Fibroblast of lung (primary cell): ENCODE data around the gene STAP2. TPM values are rescaled to one million over a fixed set of nuclear protein-coding genes. Genes with fewer than 3 reads are reported as not detected.

ENCODE experiments used
- DNase-seq, 2 donors: peaks; one replicate each; pipeline versions ENCODE4 v3.0.0 to v3.0.0-alpha.2; 2010; ENCODE audit warnings: low read depth in 2 of 2
- H2AFZ ChIP-seq: 2 replicates; pipeline ENCODE4 v1.5.1; 2012; ENCODE audit warnings: low read length, control low read depth, inconsistent platforms
- H3K27ac ChIP-seq: 2 replicates; pipeline ENCODE4 v1.5.1; 2011; ENCODE audit warnings: low read length, control low read depth; ENCODE audit not compliant: insufficient read depth
- H3K27me3 ChIP-seq: 2 replicates; pipeline ENCODE4 v1.5.1; 2011; ENCODE audit warnings: mild to moderate bottlenecking, low read length; ENCODE audit not compliant: control insufficient read depth, insufficient read depth
- H3K36me3 ChIP-seq: 2 replicates; pipeline ENCODE4 v1.5.1; 2011; ENCODE audit warnings: low read length; ENCODE audit not compliant: control insufficient read depth, insufficient read depth
- H3K4me1 ChIP-seq: 2 replicates; pipeline ENCODE4 v1.5.1; 2011; ENCODE audit warnings: low read length; ENCODE audit not compliant: control insufficient read depth, insufficient read depth; ENCODE audit errors: extremely low read depth
- H3K4me2 ChIP-seq: 2 replicates; pipeline ENCODE4 v1.5.1; 2011; ENCODE audit warnings: low read length, control low read depth; ENCODE audit not compliant: insufficient read depth; ENCODE audit errors: extremely low read depth
- H3K4me3 ChIP-seq, 4 experiments: fragments of 200-600 bp in 1 of 4; sonication (generic) in 1 of 4; replicated peaks in 1 of 4; 2 replicates each; pipeline ENCODE4 v1.5.1; 2011 to 2016; ENCODE audit warnings: low read length in 4 of 4, low read depth in 3 of 4, mild to moderate bottlenecking in 3 of 4, control low read depth in 2 of 4, inconsistent platforms in 1 of 4, mixed read lengths in 1 of 4; ENCODE audit not compliant: insufficient read depth in 1 of 4; ENCODE audit errors: control extremely low read depth in 1 of 4
- H3K79me2 ChIP-seq: 2 replicates; pipeline ENCODE4 v1.5.1; 2012; ENCODE audit warnings: mild to moderate bottlenecking, low read length, inconsistent platforms; ENCODE audit not compliant: control insufficient read depth, insufficient read depth
- H3K9ac ChIP-seq: 2 replicates; pipeline ENCODE4 v1.5.1; 2011; ENCODE audit warnings: mild to moderate bottlenecking, low read length, control low read depth; ENCODE audit not compliant: insufficient read depth
- H3K9me3 ChIP-seq: 2 replicates; pipeline ENCODE4 v1.5.1; 2012; ENCODE audit warnings: low read depth, low read length; ENCODE audit not compliant: control insufficient read depth, insufficient read depth
- H4K20me1 ChIP-seq: 2 replicates; pipeline ENCODE4 v1.5.1; 2011; ENCODE audit warnings: low read length; ENCODE audit not compliant: control insufficient read depth, insufficient read depth; ENCODE audit errors: extremely low read depth
- EZH2 ChIP-seq: IDR thresholded peaks from 2 replicates; pipeline ENCODE4 v1.5.1; 2012; ENCODE audit warnings: low read length, control low read depth, mild to moderate bottlenecking; ENCODE audit errors: missing control alignments
- polyA plus RNA-seq, 2 donors: library from polyadenylated mRNA; depleted of rRNA in 1 of 2; stranded (reverse) in 1 of 2; unstranded in 1 of 2; fragments of >200 nt; gene quantifications; 2 replicates each; pipeline ENCODE4 v1.2.1, GENCODE V29; 2011 to 2012; ENCODE audit warnings: missing spikeins in 1 of 2
- total RNA-seq: library from RNA; depleted of rRNA; stranded (reverse); fragments of >200 nt; gene quantifications from 2 replicates; pipeline ENCODE4 v1.2.1, GENCODE V29; 2014
- TF ChIP-seq, protein P1 (sequence below), 2 donors: IDR thresholded peaks in 1 of 2; conservative IDR thresholded peaks in 1 of 2; 1 replicate in 1 of 2; 2 replicates in 1 of 2; pipeline ENCODE4 v1.5.1; 2011 to 2012; ENCODE audit warnings: low read length in 2 of 2, control low read depth in 1 of 2, inconsistent platforms in 1 of 2, low read depth in 1 of 2, mild to moderate bottlenecking in 1 of 2

STAP2 gene
- total and polyA plus RNA-seq, 2 donors (not counting 1 experiment from before 2014, with no cell fraction given) = 1.7 to 4.8 TPM

DNA sequence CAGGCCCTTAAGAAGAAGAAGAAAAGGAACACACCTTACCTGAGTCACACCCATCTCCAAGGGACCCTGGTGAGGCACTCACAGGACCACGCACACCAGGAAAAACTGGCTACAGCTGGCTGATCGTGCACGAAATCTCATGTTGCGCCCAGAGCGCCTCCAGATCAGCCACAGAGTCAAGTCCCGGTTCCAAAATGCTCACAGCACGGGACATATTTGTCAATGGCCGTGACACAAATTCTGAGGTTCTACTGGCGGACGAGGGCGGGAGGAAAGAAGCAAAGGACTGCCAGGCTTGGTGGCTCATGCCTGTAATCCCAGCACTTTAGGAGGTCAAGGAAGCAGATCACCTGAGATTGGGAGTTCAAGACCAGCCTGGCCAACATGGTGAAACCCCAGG lies 40.3 kb upstream of the STAP2 start:
- Histone ChIP-seq H4K20me1 (no peaks in the 10 kb centered on the region), H3K79me2 (peaks cover 74% of the 10 kb centered on the region), H3K4me1 (peaks cover 31% of the 10 kb centered on the region), H3K9me3 (no peaks in the 10 kb centered on the region), H3K27ac (no peak overlapping the region), H2AFZ (no peak overlapping the region), H3K27me3 (no peaks in the 10 kb centered on the region), H3K4me3 (no peak overlapping the region), H3K4me2 (no peak overlapping the region), H3K9ac (no peak overlapping the region), H3K36me3 (peaks cover 1% of the 10 kb centered on the region)
- no peak for DNase-seq
- TF ChIP-seq EZH2 = no peak
- TF ChIP-seq, protein P1, sequence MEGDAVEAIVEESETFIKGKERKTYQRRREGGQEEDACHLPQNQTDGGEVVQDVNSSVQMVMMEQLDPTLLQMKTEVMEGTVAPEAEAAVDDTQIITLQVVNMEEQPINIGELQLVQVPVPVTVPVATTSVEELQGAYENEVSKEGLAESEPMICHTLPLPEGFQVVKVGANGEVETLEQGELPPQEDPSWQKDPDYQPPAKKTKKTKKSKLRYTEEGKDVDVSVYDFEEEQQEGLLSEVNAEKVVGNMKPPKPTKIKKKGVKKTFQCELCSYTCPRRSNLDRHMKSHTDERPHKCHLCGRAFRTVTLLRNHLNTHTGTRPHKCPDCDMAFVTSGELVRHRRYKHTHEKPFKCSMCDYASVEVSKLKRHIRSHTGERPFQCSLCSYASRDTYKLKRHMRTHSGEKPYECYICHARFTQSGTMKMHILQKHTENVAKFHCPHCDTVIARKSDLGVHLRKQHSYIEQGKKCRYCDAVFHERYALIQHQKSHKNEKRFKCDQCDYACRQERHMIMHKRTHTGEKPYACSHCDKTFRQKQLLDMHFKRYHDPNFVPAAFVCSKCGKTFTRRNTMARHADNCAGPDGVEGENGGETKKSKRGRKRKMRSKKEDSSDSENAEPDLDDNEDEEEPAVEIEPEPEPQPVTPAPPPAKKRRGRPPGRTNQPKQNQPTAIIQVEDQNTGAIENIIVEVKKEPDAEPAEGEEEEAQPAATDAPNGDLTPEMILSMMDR (conservative IDR thresholded peaks at IDR 0.05 in 1 of 2, IDR thresholded peaks at IDR 0.05 in 1 of 2; ENCODE audit: low read depth in 1 of 2, low read length in 2 of 2) = no peak

DNA sequence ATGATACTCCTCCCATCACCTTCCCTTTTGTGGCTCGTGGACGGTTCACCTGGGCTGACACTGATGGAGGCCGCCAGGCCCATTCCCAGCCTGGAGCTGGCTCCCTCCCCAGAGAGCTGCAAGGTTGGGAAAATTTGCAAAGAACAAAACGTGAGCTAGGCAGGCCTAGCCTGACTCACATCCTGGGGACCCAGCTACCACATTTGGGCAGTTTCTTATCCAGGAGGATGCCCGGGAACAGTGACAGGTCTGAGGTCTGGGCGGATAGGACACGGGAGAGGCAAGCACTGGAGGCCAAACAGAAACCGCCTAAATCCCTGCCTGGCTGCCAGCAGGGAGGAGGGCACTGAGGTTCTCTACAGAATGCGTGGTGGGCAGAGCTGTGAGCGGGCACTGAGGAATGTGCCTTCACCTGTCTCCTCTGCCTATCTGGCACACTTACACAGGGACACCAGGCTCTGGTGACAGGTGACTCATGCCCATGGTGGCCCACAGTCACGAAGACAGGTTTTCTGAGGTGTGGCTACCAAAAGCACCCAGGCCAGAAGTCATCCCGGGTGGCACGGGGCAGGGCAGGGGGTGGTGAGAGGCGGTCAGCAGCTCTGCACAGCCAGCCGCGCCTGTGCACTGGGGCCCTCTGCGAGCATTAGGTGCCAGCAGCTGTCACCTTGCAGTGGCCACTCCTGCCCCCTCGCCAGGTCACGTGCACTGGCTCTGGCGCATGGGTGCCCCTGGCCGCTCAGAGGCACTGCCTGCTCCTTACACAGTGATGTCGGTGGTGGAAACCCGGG lies 38.6 kb upstream of the STAP2 start:
- Histone ChIP-seq H3K79me2 (peaks cover 76% of the 10 kb centered on the region), H3K4me1 (peaks cover 48% of the 10 kb centered on the region), H3K36me3 (peaks cover 5% of the 10 kb centered on the region), H4K20me1 (no peaks in the 10 kb centered on the region), H3K9ac (no peak overlapping the region), H2AFZ (no peak overlapping the region), H3K4me2 (no peak overlapping the region), H3K27me3 (no peaks in the 10 kb centered on the region), H3K4me3 (no peak overlapping the region), H3K27ac (peak overlapping the region; percentile 43), H3K9me3 (no peaks in the 10 kb centered on the region)
- DNase-seq = peak in 1 of 2 donors; percentile 40
- TF ChIP-seq, protein P1 (conservative IDR thresholded peaks at IDR 0.05 in 1 of 2, IDR thresholded peaks at IDR 0.05 in 1 of 2; ENCODE audit: low read depth in 1 of 2, low read length in 2 of 2) = no peak
- no peak for TF ChIP-seq EZH2

DNA sequence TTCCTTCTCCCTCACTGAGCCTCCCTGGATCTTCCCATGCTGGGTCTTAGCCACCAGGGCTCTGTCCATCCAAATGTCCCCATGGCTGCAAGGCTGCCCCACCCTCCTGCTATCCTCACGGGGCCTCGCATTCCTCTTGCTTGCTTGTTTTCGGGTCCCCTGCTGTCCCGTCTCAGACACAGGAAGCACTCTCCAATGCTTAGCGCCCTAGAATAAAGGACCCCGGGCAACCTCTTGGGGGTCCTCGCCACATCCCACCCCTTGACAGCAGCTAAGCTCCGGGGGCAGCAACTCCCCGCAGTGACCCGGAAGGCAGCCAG lies 38.0 kb upstream of the STAP2 start:
- no peak overlapping the region for H3K4me2 ChIP-seq
- peaks cover 49% of the 10 kb centered on the region for H3K4me1 ChIP-seq
- no peak overlapping the region for H3K9ac ChIP-seq
- no peak for DNase-seq
- no peaks in the 10 kb centered on the region for H3K27me3 ChIP-seq
- H3K4me3 ChIP-seq = no peak overlapping the region
- peaks cover 6% of the 10 kb centered on the region for H3K36me3 ChIP-seq
- no peaks in the 10 kb centered on the region for H4K20me1 ChIP-seq
- peaks cover 78% of the 10 kb centered on the region for H3K79me2 ChIP-seq
- TF ChIP-seq, protein P1 (conservative IDR thresholded peaks at IDR 0.05 in 1 of 2, IDR thresholded peaks at IDR 0.05 in 1 of 2; ENCODE audit: low read depth in 1 of 2, low read length in 2 of 2) = no peak
- no peak for TF ChIP-seq EZH2
- no peaks in the 10 kb centered on the region for H3K9me3 ChIP-seq
- H3K27ac ChIP-seq = peak overlapping the region; percentile 42
- H2AFZ ChIP-seq = no peak overlapping the region
